Body of pancreas (tissue), 4 donors: ENCODE data around the gene UHMK1. TPM values are rescaled to one million over a fixed set of nuclear protein-coding genes. Genes with fewer than 3 reads are reported as not detected.

Experiments
- ATAC-seq: fragments of 150-250 bp; one replicate; pipeline ENCODE4 v1.9.1; 2016
- DNase-seq, 4 donors: peaks; one replicate each; pipeline ENCODE4 v3.0.0-alpha.2; 2019
- H3K27ac ChIP-seq, 4 donors: fragments of 200-600 bp; sonication (generic); 1 replicate in 3 of 4; 2 replicates in 1 of 4; pipeline versions ENCODE4 v1.5.1 to v1.6.1; 2016 to 2019; ENCODE audit warnings: mild to moderate bottlenecking in 1 of 4, mixed read lengths in 1 of 4, moderate library complexity in 1 of 4
- H3K27me3 ChIP-seq, 2 donors: fragments of 200-600 bp; sonication (generic); one replicate each; pipeline ENCODE4 v1.6.0; 2016; ENCODE audit warnings: mild to moderate bottlenecking in 1 of 2
- H3K36me3 ChIP-seq, 2 donors: fragments of 200-600 bp; sonication (generic); replicated peaks in 1 of 2; 2 replicates each; pipeline ENCODE4 v1.5.1; 2016; ENCODE audit warnings: low read depth in 2 of 2; ENCODE audit not compliant: insufficient read depth in 1 of 2
- H3K4me1 ChIP-seq: fragments of 200-600 bp; sonication (generic); one replicate; pipeline ENCODE4 v1.6.0; 2016
- H3K4me3 ChIP-seq, 2 donors: fragments of 200-600 bp; sonication (generic); 1 replicate in 1 of 2; 2 replicates in 1 of 2; pipeline ENCODE4 v1.5.1; 2016 to 2019
- H3K9me3 ChIP-seq, 3 donors: fragments of 200-600 bp; sonication (generic); 1 replicate in 2 of 3; 2 replicates in 1 of 3; pipeline ENCODE4 v1.5.1; 2016
- CTCF ChIP-seq, 7 experiments: fragments of 450-650 bp in 4 of 7; fragments of 200-600 bp in 3 of 7; sonication (generic) in 3 of 7; IDR thresholded peaks; one replicate each; pipeline ENCODE4 v1.5.1; 2016 to 2019; ENCODE audit warnings: antibody characterized with exemption in 7 of 7
- POLR2A ChIP-seq, 3 donors: fragments of 450-650 bp; IDR thresholded peaks; one replicate each; pipeline ENCODE4 v1.6.1; 2016; ENCODE audit warnings: antibody characterized with exemption in 3 of 3, mild to moderate bottlenecking in 2 of 3
- WGBS, 2 donors: methylation state at CpG; one replicate each; pipeline ENCODE4 v1.1.5; 2017; 5-methylcytosine and 5-hydroxymethylcytosine counted together
- intact Hi-C: fragments of 100-400 bp; cut with DNase I; formaldehyde crosslinking; loops from one replicate; pipeline ENCODE4 v1.15.1; 2023
- total RNA-seq, 2 donors: library from RNA; depleted of rRNA; stranded (reverse); fragments of >200 nt; gene quantifications; one replicate each; pipeline ENCODE4 v1.1.0, GENCODE V29; 2016

UHMK1 gene
- total RNA-seq, 2 donors from 2014 or later: 23.1 to 27.7 TPM

DNA sequence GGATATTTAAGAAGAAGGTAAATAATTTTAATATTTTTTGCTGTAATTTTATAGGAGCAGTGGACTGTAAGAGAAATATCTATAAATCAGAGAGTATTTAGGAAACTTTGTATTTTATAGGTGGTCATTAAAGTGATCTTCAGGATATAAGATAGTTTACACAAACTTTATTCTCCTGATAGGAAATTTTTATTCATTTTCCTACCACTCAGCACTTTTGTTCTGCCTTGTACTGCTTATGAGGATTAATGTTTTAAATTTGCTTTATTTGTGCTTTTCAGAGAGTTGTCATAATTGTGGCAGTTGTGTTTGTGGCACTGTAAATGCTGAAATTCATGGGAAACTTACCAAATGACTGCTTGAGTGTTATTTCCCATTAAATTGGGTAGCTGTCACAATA lies 29.7 kb downstream of the UHMK1 start:
- Histone ChIP-seq H3K36me3 (peaks cover 0 to 10% of the 10 kb centered on the region in 2 donors), H3K9me3 (no peaks in the 10 kb centered on the region), H3K4me3 (no peak overlapping the region), H3K27me3 (no peaks in the 10 kb centered on the region), H3K27ac (no peak overlapping the region), H3K4me1 (no peaks in the 10 kb centered on the region)
- TF ChIP-seq POLR2A (IDR thresholded peaks at IDR 0.05): no peak
- TF ChIP-seq CTCF (IDR thresholded peaks at IDR 0.05): no peak
- ATAC-seq: no peak
- DNase-seq: no peak
- intact Hi-C loops: no loop called here

DNA sequence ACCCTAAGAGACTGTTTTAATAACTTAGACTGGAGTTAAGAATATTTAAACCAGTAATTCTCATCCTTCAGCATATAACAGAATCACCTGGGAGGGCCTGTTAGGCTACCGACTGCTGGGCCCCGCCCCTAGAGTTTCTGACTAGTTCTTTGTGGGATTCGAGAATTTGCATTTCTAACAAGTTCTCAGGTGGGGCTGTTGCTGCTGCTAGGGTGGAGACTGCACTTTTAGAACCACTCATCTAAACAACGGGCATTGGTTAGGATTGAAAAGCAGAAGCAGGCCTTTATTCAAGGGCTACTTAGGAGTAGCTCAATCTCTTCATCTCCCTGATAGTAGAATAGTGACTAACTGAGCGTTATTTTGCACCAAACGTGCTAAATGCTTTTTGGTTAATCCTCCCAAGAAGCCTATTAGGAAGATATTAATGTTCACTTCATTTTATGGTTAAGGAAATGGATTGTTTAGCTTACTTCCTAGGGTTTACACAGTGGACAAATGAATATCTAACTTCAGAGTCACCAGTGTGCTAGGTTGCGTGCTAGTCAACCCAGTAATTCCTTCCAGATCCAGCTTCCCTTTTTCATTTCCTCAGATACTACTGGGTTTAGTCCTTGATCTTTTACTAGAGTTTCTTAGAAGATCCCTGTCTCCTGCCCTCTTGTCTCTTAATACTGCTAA lies 32.8 kb downstream of the UHMK1 start:
- 72 to 94% methylated on average over 7 of the region's 7 CpGs for WGBS, 2 donors
- ATAC-seq (no peak), DNase-seq (no peak)
- H3K4me1 ChIP-seq: no peaks in the 10 kb centered on the region
- H3K9me3 ChIP-seq: no peaks in the 10 kb centered on the region
- H3K4me3 ChIP-seq: no peak overlapping the region
- H3K27me3 ChIP-seq: no peaks in the 10 kb centered on the region
- intact Hi-C loops: no loop called here
- TF ChIP-seq CTCF (IDR thresholded peaks at IDR 0.05) (no peak), POLR2A (IDR thresholded peaks at IDR 0.05) (no peak)
- H3K27ac ChIP-seq: no peak overlapping the region
- H3K36me3 ChIP-seq: no peaks in the 10 kb centered on the region

DNA sequence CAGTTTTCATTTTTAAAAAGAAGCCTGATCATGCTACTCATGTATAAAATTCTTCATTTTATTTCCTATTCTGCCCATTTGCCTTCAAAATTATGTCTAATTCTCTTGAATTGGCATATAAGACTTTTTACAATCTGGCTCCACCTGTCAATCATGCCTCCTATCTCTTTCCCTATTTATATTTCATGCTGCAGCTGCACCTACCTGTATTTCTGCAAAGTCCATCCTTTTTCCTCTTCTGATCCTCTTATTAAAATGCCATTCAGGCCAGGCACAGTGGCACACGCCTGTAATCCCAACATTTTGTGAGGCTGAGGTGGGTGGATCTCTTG lies 33.3 kb downstream of the UHMK1 start:
- no peaks in the 10 kb centered on the region for H3K27me3 ChIP-seq
- WGBS, 2 donors: 89% methylated on average over 1 of the region's 1 CpG
- TF ChIP-seq CTCF (IDR thresholded peaks at IDR 0.05) (no peak), POLR2A (IDR thresholded peaks at IDR 0.05) (no peak)
- H3K4me1 ChIP-seq: no peaks in the 10 kb centered on the region
- no peak for ATAC-seq
- no peaks in the 10 kb centered on the region for H3K36me3 ChIP-seq
- intact Hi-C loops: no loop called here
- no peaks in the 10 kb centered on the region for H3K9me3 ChIP-seq
- no peak for DNase-seq
- no peak overlapping the region for H3K4me3 ChIP-seq
- H3K27ac ChIP-seq: no peak overlapping the region

DNA sequence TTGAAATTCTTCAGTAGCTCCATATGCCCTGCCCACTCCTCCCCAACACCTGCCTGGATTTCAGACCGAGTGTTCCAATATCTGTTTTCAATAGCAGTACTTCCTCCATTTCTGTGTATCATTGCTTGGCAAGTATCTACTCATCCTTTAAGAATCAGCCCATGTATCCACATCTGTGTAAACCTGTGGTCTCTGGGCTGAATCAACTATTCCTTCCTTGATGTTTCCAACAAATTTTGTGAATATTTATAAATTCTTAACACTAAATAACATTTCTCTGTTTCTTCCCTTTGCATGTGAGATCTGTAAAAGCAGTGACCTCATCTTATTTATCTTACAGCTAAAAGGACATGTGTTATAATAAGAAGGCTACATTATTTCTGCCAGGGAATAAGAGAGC lies 37.9 kb downstream of the UHMK1 start:
- ATAC-seq (no peak), DNase-seq (no peak)
- Histone ChIP-seq H3K27ac (no peak overlapping the region), H3K4me1 (no peaks in the 10 kb centered on the region), H3K36me3 (no peaks in the 10 kb centered on the region), H3K9me3 (no peaks in the 10 kb centered on the region), H3K27me3 (no peaks in the 10 kb centered on the region), H3K4me3 (no peak overlapping the region)
- intact Hi-C loops: no loop called here
- TF ChIP-seq POLR2A (IDR thresholded peaks at IDR 0.05) (no peak), CTCF (IDR thresholded peaks at IDR 0.05) (no peak)
- WGBS, 2 donors: 50 to 68% methylated on average over 1 of the region's 1 CpG

DNA sequence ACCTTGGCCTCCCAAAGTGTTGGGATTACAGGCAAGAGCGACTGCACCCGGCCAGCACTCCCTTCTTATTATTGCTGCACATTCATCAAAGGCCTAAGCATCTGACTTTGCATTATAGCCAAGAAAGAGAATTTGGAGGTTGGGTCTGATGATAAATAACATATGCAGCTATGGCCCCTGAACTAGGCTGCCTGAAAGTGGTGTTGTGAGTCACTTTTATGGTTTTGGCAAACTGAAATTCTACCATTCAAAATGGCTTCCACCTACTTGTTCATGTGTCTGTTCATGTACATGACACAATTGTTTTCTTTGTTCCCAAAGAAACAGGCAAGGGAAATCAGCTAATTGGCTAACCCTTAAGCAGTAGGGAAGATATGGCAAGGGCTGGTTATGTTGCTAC lies 38.9 kb downstream of the UHMK1 start:
- no peaks in the 10 kb centered on the region for H3K27me3 ChIP-seq
- no peaks in the 10 kb centered on the region for H3K36me3 ChIP-seq
- H3K9me3 ChIP-seq: no peaks in the 10 kb centered on the region
- TF ChIP-seq POLR2A (IDR thresholded peaks at IDR 0.05) (no peak), CTCF (IDR thresholded peaks at IDR 0.05) (no peak)
- DNase-seq (no peak), ATAC-seq (no peak)
- WGBS, 2 donors: 95 to 100% methylated on average over 2 of the region's 2 CpGs
- intact Hi-C loops: no loop called here
- no peak overlapping the region for H3K4me3 ChIP-seq
- H3K27ac ChIP-seq: no peak overlapping the region
- no peaks in the 10 kb centered on the region for H3K4me1 ChIP-seq
